Measurements from ENCODE around the gene ARMC2.

Gene ARMC2

DNA sequence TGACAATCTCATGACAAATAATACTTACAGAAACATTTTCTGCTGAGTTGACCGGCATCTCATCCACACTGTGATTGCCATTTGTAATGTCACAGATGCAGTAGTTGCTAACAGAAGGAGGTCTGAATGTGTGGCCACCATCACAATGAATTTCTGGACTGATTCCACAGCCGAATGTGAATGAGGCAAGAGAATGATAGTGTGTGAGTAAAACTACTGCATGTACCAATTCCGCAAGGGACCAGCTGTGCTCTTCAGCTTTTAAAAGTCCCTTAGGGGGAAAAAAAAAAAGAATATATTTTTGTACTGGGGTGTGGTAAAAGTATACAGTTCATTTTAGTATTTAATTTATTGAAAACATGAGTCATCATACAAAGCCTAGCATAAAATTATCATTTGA lies 150.3 kb downstream of the ARMC2 start:
- H3K36me3 ChIP-seq (ENCODE audit: insufficient read depth, low read length), result peaks cover 36% of the 10 kb centered on the region; the same call in 1 of the 2 replicates
- no peaks in the 10 kb centered on the region for H3K27me3 ChIP-seq (ENCODE audit: insufficient read depth, low read length)
- H3K9ac ChIP-seq (ENCODE audit: low read length), result no peak overlapping the region
- no peak overlapping the region for H3K4me3 ChIP-seq (ENCODE audit: low read depth, low read length, poor library complexity, severe bottlenecking)
- no peaks in the 10 kb centered on the region for H3K9me3 ChIP-seq (ENCODE audit: low read length)
- peaks cover under 1% of the 10 kb centered on the region; the same call in 1 of the 2 replicates for H3K79me2 ChIP-seq (ENCODE audit: insufficient read depth, low read length)
- H3F3A ChIP-seq (ENCODE audit: insufficient read depth, low read length), result no peaks in the 10 kb centered on the region
- no peak overlapping the region for H2AFZ ChIP-seq (ENCODE audit: low read length)
- peaks cover 15% of the 10 kb centered on the region for H3K4me1 ChIP-seq (ENCODE audit: insufficient read depth, low read length, severe bottlenecking)
- no peaks in the 10 kb centered on the region for H4K20me1 ChIP-seq (ENCODE audit: insufficient read depth, low read length)
- H3K9me2 ChIP-seq (ENCODE audit: low read depth, low read length), result no peaks in the 10 kb centered on the region
- H3K4me2 ChIP-seq (ENCODE audit: low read length), result no peak overlapping the region
- TF ChIP-seq, protein P1, sequence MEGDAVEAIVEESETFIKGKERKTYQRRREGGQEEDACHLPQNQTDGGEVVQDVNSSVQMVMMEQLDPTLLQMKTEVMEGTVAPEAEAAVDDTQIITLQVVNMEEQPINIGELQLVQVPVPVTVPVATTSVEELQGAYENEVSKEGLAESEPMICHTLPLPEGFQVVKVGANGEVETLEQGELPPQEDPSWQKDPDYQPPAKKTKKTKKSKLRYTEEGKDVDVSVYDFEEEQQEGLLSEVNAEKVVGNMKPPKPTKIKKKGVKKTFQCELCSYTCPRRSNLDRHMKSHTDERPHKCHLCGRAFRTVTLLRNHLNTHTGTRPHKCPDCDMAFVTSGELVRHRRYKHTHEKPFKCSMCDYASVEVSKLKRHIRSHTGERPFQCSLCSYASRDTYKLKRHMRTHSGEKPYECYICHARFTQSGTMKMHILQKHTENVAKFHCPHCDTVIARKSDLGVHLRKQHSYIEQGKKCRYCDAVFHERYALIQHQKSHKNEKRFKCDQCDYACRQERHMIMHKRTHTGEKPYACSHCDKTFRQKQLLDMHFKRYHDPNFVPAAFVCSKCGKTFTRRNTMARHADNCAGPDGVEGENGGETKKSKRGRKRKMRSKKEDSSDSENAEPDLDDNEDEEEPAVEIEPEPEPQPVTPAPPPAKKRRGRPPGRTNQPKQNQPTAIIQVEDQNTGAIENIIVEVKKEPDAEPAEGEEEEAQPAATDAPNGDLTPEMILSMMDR (IDR thresholded peaks at IDR 0.05; ENCODE audit: low read length), result no peak
- TF ChIP-seq EZH2 (IDR thresholded peaks at IDR 0.05; ENCODE audit: borderline replicate concordance, low read length), result no peak
- no peak overlapping the region for H3K27ac ChIP-seq (ENCODE audit: low read depth, low read length, poor library complexity, severe bottlenecking)

DNA sequence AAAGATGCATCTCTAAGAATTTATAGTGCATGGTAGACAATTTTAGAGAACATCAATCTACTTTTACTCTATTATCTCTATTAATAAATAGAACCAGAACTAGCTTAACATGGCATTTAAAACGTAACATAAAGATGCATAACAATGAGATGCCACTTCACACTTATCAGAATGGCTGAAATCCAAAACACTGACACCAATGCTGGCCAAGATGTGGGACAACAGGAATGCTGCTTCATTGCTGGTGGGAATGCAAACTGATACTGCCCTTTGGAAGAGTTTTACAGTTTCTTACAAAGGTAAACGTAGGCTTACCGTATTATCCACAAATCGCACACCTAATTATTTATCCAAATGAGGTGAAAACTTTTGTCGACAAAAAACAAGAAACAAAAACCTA lies 151.2 kb downstream of the ARMC2 start:
- TF ChIP-seq EZH2 (IDR thresholded peaks at IDR 0.05; ENCODE audit: borderline replicate concordance, low read length), result no peak
- TF ChIP-seq, protein P1 (IDR thresholded peaks at IDR 0.05; ENCODE audit: low read length), result no peak
- H3K9me2 ChIP-seq (ENCODE audit: low read depth, low read length), result no peaks in the 10 kb centered on the region
- no peak overlapping the region for H3K9ac ChIP-seq (ENCODE audit: low read length)
- H3K79me2 ChIP-seq (ENCODE audit: insufficient read depth, low read length), result peaks cover 7% of the 10 kb centered on the region; the same call in 1 of the 2 replicates
- H3K27ac ChIP-seq (ENCODE audit: low read depth, low read length, poor library complexity, severe bottlenecking), result no peak overlapping the region
- no peaks in the 10 kb centered on the region for H3K27me3 ChIP-seq (ENCODE audit: insufficient read depth, low read length)
- H3K36me3 ChIP-seq (ENCODE audit: insufficient read depth, low read length), result peaks cover 34% of the 10 kb centered on the region; the same call in 1 of the 2 replicates
- H3K4me1 ChIP-seq (ENCODE audit: insufficient read depth, low read length, severe bottlenecking), result peaks cover 24% of the 10 kb centered on the region
- H3K4me3 ChIP-seq (ENCODE audit: low read depth, low read length, poor library complexity, severe bottlenecking), result no peak overlapping the region
- no peaks in the 10 kb centered on the region for H3F3A ChIP-seq (ENCODE audit: insufficient read depth, low read length)
- no peak overlapping the region for H3K4me2 ChIP-seq (ENCODE audit: low read length)
- no peak overlapping the region for H2AFZ ChIP-seq (ENCODE audit: low read length)
- H4K20me1 ChIP-seq (ENCODE audit: insufficient read depth, low read length), result no peaks in the 10 kb centered on the region
- no peaks in the 10 kb centered on the region for H3K9me3 ChIP-seq (ENCODE audit: low read length)

DNA sequence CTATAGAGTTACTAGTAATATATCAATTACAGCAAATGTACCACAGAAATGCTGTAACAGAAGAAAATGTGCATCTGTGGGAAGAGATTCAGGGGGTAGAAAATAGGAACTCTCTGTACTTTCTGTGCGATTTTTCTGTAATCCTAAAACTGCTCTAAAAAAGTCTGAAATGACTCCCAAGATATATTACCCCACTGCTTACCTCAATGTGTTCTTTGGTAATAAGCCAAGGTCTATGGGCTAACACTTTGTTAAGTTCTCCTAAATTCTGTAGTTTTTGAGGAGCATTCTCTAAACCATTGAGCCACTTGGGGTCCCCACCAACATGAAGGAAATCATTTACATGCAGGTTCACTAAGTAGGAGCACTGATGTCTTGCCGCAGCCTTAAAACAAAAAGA lies 152.1 kb downstream of the ARMC2 start:
- H3K9me2 ChIP-seq (ENCODE audit: low read depth, low read length), result no peaks in the 10 kb centered on the region

More for the DNA sequence above, 152.1 kb downstream of the ARMC2 start:
- no peak overlapping the region for H2AFZ ChIP-seq (ENCODE audit: low read length)
- H3K9me3 ChIP-seq (ENCODE audit: low read length), result no peaks in the 10 kb centered on the region
- H3K4me3 ChIP-seq (ENCODE audit: low read depth, low read length, poor library complexity, severe bottlenecking), result no peak overlapping the region
- H3K79me2 ChIP-seq (ENCODE audit: insufficient read depth, low read length), result peaks cover 11% of the 10 kb centered on the region; the same call in 1 of the 2 replicates
- TF ChIP-seq EZH2 (IDR thresholded peaks at IDR 0.05; ENCODE audit: borderline replicate concordance, low read length), result no peak
- TF ChIP-seq, protein P1 (IDR thresholded peaks at IDR 0.05; ENCODE audit: low read length), result no peak
- H3F3A ChIP-seq (ENCODE audit: insufficient read depth, low read length), result no peaks in the 10 kb centered on the region
- H4K20me1 ChIP-seq (ENCODE audit: insufficient read depth, low read length), result no peaks in the 10 kb centered on the region
- peaks cover 32% of the 10 kb centered on the region for H3K4me1 ChIP-seq (ENCODE audit: insufficient read depth, low read length, severe bottlenecking)
- no peaks in the 10 kb centered on the region for H3K27me3 ChIP-seq (ENCODE audit: insufficient read depth, low read length)
- peaks cover 34% of the 10 kb centered on the region; the same call in 1 of the 2 replicates for H3K36me3 ChIP-seq (ENCODE audit: insufficient read depth, low read length)
- no peak overlapping the region for H3K4me2 ChIP-seq (ENCODE audit: low read length)
- H3K27ac ChIP-seq (ENCODE audit: low read depth, low read length, poor library complexity, severe bottlenecking), result no peak overlapping the region
- H3K9ac ChIP-seq (ENCODE audit: low read length), result no peak overlapping the region

Data from OCI-LY1 (cell line).